ENCODE data around the gene NR6A1. TPM values are rescaled to one million over a fixed set of nuclear protein-coding genes. Genes with fewer than 3 reads are reported as not detected.

The NR6A1 gene
- polyA plus RNA-seq, 1 donor from 2014 or later: 4.3 TPM

DNA sequence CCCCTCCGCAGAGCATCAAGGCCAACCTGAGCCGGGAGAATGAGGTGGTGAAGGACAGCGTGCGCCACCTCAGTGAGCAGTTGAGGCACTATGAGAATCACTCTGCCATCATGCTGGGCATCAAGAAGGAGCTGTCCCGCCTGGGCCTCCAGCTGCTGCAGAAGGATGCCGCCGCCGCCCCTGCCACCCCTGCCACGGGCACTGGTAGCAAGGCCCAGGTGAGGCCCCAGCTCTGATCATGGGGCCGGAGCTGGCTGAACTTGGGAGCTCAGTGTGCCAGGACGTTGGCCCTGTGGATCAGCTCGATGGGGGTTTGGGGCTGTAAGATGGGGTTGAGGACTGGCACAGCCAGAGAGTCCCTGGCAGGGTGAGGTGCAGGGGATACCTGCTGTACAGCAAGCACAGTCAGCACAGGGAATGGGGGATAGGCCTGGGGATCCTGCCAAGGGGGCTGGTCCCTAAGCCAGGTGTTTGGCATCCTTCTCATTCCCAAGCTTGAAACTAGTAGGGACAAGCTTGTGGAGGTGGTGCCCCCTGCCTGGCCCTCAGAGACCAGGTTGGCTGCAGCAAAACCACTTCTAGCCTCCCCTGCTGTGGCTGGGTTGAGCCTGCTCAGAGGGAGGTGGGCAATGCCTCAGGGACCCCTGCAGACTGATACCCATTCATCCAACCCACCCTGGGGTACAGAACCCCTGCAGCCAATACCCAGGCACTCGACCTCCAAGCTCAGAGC, 28.3 kb upstream of the NR6A1 start:
- Histone ChIP-seq H3K4me3 (ENCODE audit: low read length) (no peak overlapping the region), H3F3A (ENCODE audit: insufficient read depth, low read length, poor library complexity, severe bottlenecking) (no peaks in the 10 kb centered on the region), H3K36me3 (ENCODE audit: insufficient read depth, low read length) (no peaks in the 10 kb centered on the region), H3K27me3 (ENCODE audit: insufficient read depth, low read depth, low read length) (no peaks in the 10 kb centered on the region), H3K9me2 (ENCODE audit: insufficient read depth, low read length) (no peaks in the 10 kb centered on the region), H3K9me3 (ENCODE audit: low read length) (no peaks in the 10 kb centered on the region), H3K79me2 (replicated peaks; ENCODE audit: insufficient read depth, low read length) (no peaks in the 10 kb centered on the region), H2AFZ (ENCODE audit: low read depth, low read length) (no peak overlapping the region), H3K9ac (ENCODE audit: low read length) (no peak overlapping the region), H4K20me1 (ENCODE audit: insufficient read depth) (no peaks in the 10 kb centered on the region), H3K27ac (ENCODE audit: low read length) (no peak overlapping the region), H3K4me2 (ENCODE audit: low read length) (no peak overlapping the region)
- TF ChIP-seq EP300 (conservative IDR thresholded peaks at IDR 0.05; ENCODE audit: poor library complexity, severe bottlenecking): no peak

DNA sequence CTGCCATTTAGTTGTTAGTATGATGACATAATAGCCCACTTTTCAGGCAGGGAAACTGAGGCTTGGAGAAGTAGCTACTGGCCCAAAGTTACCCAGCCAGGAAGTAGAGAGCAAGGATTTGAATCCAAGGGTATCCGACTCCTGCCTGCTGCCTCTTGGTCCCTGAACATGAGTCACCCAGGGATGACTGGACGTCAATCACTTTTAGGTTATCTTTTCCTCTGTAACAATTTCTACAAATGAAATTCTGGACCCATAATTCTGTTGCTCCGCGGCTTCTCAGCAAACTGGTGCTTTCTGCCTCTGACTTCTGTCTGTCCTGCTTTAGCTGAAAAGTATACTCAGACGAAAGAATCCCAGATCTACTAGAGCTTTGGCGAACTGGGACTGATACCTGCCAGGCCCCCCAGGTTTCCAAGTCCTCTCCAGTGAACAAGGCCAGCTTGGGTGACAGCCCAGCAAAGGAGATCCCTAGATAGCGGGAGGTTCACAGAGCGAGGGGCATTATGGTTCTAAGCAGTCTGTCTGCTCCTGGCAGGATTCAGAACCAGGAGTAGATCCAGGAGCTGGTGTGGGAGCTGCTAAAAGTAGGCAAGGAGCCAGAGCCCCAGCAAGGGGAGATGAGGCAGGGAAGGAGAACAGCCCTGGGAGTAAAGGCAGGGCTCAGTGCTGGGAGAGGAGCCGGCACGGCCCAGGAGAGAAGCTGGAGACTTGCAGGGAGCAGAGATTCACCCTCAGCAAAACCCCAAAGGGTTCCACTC, 26.4 kb upstream of the NR6A1 start:
- no peak for TF ChIP-seq POLR2AphosphoS5 (IDR thresholded peaks at IDR 0.05)
- no peak for TF ChIP-seq EP300 (conservative IDR thresholded peaks at IDR 0.05; ENCODE audit: poor library complexity, severe bottlenecking)
- TF ChIP-seq MXI1 (conservative IDR thresholded peaks at IDR 0.05; ENCODE audit: poor library complexity, severe bottlenecking): no peak
- TF ChIP-seq, protein P1, sequence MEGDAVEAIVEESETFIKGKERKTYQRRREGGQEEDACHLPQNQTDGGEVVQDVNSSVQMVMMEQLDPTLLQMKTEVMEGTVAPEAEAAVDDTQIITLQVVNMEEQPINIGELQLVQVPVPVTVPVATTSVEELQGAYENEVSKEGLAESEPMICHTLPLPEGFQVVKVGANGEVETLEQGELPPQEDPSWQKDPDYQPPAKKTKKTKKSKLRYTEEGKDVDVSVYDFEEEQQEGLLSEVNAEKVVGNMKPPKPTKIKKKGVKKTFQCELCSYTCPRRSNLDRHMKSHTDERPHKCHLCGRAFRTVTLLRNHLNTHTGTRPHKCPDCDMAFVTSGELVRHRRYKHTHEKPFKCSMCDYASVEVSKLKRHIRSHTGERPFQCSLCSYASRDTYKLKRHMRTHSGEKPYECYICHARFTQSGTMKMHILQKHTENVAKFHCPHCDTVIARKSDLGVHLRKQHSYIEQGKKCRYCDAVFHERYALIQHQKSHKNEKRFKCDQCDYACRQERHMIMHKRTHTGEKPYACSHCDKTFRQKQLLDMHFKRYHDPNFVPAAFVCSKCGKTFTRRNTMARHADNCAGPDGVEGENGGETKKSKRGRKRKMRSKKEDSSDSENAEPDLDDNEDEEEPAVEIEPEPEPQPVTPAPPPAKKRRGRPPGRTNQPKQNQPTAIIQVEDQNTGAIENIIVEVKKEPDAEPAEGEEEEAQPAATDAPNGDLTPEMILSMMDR (IDR thresholded peaks at IDR 0.05; ENCODE audit: poor library complexity, severe bottlenecking): no peak
- TF ChIP-seq, protein P2, sequence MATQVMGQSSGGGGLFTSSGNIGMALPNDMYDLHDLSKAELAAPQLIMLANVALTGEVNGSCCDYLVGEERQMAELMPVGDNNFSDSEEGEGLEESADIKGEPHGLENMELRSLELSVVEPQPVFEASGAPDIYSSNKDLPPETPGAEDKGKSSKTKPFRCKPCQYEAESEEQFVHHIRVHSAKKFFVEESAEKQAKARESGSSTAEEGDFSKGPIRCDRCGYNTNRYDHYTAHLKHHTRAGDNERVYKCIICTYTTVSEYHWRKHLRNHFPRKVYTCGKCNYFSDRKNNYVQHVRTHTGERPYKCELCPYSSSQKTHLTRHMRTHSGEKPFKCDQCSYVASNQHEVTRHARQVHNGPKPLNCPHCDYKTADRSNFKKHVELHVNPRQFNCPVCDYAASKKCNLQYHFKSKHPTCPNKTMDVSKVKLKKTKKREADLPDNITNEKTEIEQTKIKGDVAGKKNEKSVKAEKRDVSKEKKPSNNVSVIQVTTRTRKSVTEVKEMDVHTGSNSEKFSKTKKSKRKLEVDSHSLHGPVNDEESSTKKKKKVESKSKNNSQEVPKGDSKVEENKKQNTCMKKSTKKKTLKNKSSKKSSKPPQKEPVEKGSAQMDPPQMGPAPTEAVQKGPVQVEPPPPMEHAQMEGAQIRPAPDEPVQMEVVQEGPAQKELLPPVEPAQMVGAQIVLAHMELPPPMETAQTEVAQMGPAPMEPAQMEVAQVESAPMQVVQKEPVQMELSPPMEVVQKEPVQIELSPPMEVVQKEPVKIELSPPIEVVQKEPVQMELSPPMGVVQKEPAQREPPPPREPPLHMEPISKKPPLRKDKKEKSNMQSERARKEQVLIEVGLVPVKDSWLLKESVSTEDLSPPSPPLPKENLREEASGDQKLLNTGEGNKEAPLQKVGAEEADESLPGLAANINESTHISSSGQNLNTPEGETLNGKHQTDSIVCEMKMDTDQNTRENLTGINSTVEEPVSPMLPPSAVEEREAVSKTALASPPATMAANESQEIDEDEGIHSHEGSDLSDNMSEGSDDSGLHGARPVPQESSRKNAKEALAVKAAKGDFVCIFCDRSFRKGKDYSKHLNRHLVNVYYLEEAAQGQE (IDR thresholded peaks at IDR 0.05; ENCODE audit: borderline replicate concordance): no peak
- TF ChIP-seq EZH2 (IDR thresholded peaks at IDR 0.05; ENCODE audit: borderline replicate concordance, insufficient read depth, low read length, poor library complexity, severe bottlenecking): no peak
- TF ChIP-seq SMC3 (conservative IDR thresholded peaks at IDR 0.05; ENCODE audit: poor library complexity): no peak
- TF ChIP-seq RAD21 (conservative IDR thresholded peaks at IDR 0.05): no peak
- TF ChIP-seq TAF1 (IDR thresholded peaks at IDR 0.05; ENCODE audit: low read depth): no peak
- H3K79me2 ChIP-seq (replicated peaks; ENCODE audit: insufficient read depth, low read length): no peaks in the 10 kb centered on the region
- H3K27me3 ChIP-seq (ENCODE audit: insufficient read depth, low read depth, low read length): no peaks in the 10 kb centered on the region
- H3K9ac ChIP-seq (ENCODE audit: low read length): no peak overlapping the region
- no peaks in the 10 kb centered on the region for H3K9me2 ChIP-seq (ENCODE audit: insufficient read depth, low read length)
- H2AFZ ChIP-seq (ENCODE audit: low read depth, low read length): no peak overlapping the region
- H3K36me3 ChIP-seq (ENCODE audit: insufficient read depth, low read length): no peaks in the 10 kb centered on the region
- no peaks in the 10 kb centered on the region for H3K9me3 ChIP-seq (ENCODE audit: low read length)
- no peaks in the 10 kb centered on the region for H4K20me1 ChIP-seq (ENCODE audit: insufficient read depth)
- H3K4me2 ChIP-seq (ENCODE audit: low read length): no peak overlapping the region
- H3F3A ChIP-seq (ENCODE audit: insufficient read depth, low read length, poor library complexity, severe bottlenecking): no peaks in the 10 kb centered on the region
- H3K27ac ChIP-seq (ENCODE audit: low read length): no peak overlapping the region
- H3K4me3 ChIP-seq (ENCODE audit: low read length): no peak overlapping the region
